Transverse colon (tissue), 4 donors: Measurements from ENCODE around the gene PDZD8. TPM values are rescaled to one million over a fixed set of nuclear protein-coding genes. Genes with fewer than 3 reads are reported as not detected.

Experiments used
- DNase-seq: peaks from one replicate; pipeline ENCODE4 v3.0.0-alpha.2; 2019
- H3K27ac ChIP-seq, 4 donors: fragments of 200-600 bp; sonication (generic); 2 replicates each; pipeline ENCODE4 v1.5.1; 2016 to 2018; ENCODE audit warnings: inconsistent platforms in 4 of 4
- H3K27me3 ChIP-seq: fragments of 200-600 bp; sonication (generic); 2 replicates; pipeline ENCODE4 v1.5.1; 2017; ENCODE audit warnings: inconsistent platforms
- H3K36me3 ChIP-seq, 4 donors: fragments of 200-600 bp; sonication (generic); 2 replicates each; pipeline ENCODE4 v1.5.1; 2017 to 2019; ENCODE audit warnings: inconsistent platforms in 4 of 4
- H3K4me1 ChIP-seq, 4 donors: fragments of 200-600 bp; sonication (generic); 2 replicates each; pipeline ENCODE4 v1.5.1; 2017 to 2020; ENCODE audit warnings: inconsistent platforms in 4 of 4
- H3K4me3 ChIP-seq, 4 donors: fragments of 200-600 bp; sonication (generic); 1 replicate in 1 of 4; 2 replicates in 3 of 4; pipeline versions ENCODE4 v1.5.1 to v1.6.1; 2017 to 2019; ENCODE audit warnings: inconsistent platforms in 4 of 4
- H3K9me3 ChIP-seq, 2 donors: fragments of 200-600 bp; sonication (generic); 2 replicates each; pipeline ENCODE4 v1.5.1; 2017 to 2019; ENCODE audit warnings: inconsistent platforms in 2 of 2
- CTCF ChIP-seq, 5 experiments: fragments of 200-600 bp in 3 of 5; fragments of 450-650 bp in 2 of 5; sonication (generic) in 3 of 5; IDR thresholded peaks; 1 replicate in 2 of 5; 2 replicates in 3 of 5; pipeline ENCODE4 v1.5.1; 2016 to 2017; ENCODE audit warnings: antibody characterized with exemption in 5 of 5, inconsistent platforms in 3 of 5, mild to moderate bottlenecking in 2 of 5, moderate library complexity in 1 of 5
- EP300 ChIP-seq: sonication (generic); formaldehyde crosslinking; IDR thresholded peaks from one replicate; pipeline ENCODE4 v1.6.1; 2017; ENCODE audit warnings: antibody characterized with exemption, low read depth
- POLR2A ChIP-seq: fragments of 450-650 bp; IDR thresholded peaks from one replicate; pipeline ENCODE4 v1.6.1; 2016; ENCODE audit warnings: antibody characterized with exemption, mild to moderate bottlenecking, moderate library complexity
- POLR2AphosphoS5 ChIP-seq, 3 donors: sonication (generic); formaldehyde crosslinking; IDR thresholded peaks; one replicate each; pipeline ENCODE4 v1.6.1; 2016; ENCODE audit warnings: antibody characterized with exemption in 3 of 3
- WGBS, 2 donors: methylation state at CpG; one replicate each; pipeline ENCODE4 v1.1.5; 2018; ENCODE audit warnings: low coverage in 1 of 2; 5-methylcytosine and 5-hydroxymethylcytosine counted together
- in situ Hi-C, 4 donors: fragments of 200-750 bp; cut with MboI; loops; one replicate each; pipeline versions ENCODE4 v1.15.0 to v1.15.1; 2017; ENCODE audit warnings: low sequenced_read_pairs in 3 of 4, low pct_ligation_motif_present in 1 of 4, low pct_unique_long_range_greater_than_20kb in 1 of 4
- intact Hi-C: fragments of 100-400 bp; cut with DNase I; formaldehyde crosslinking; loops from one replicate; pipeline ENCODE4 v1.15.1; 2023; ENCODE audit warnings: low total_unique reads
- total RNA-seq, 4 donors: library from RNA; depleted of rRNA; stranded (reverse); fragments of >200 nt; gene quantifications; one replicate each; pipeline ENCODE4 v1.1.0, GENCODE V29; 2016

Gene PDZD8
- total RNA-seq, 4 donors from 2014 or later, result 36.7 to 48.6 (median 40.9) TPM

GRCh38 chr10:117277675-117278074, 97.6 kb downstream of the PDZD8 start:
- no peak for TF ChIP-seq EP300
- no peak for TF ChIP-seq CTCF (IDR thresholded peaks at IDR 0.05)
- no peak for TF ChIP-seq POLR2A
- no peak for TF ChIP-seq POLR2AphosphoS5 (IDR thresholded peaks at IDR 0.05)
- intact Hi-C loops, result no loop called here
- in situ Hi-C loops, result no loop called here
- no peak overlapping the region for H3K27ac ChIP-seq
- H3K4me1 ChIP-seq, result no peaks in the 10 kb centered on the region
- H3K36me3 ChIP-seq, result no peaks in the 10 kb centered on the region
- H3K27me3 ChIP-seq, result no peaks in the 10 kb centered on the region
- H3K9me3 ChIP-seq, result no peaks in the 10 kb centered on the region
- 72 to 74% methylated on average over 2 of the region's 2 CpGs for WGBS, 2 donors
- DNase-seq, result no peak
- H3K4me3 ChIP-seq, result no peak overlapping the region

GRCh38 chr10:117275121-117275520, 100.1 kb downstream of the PDZD8 start:
- H3K4me1 ChIP-seq, result no peaks in the 10 kb centered on the region
- 64 to 78% methylated on average over 3 of the region's 3 CpGs for WGBS, 2 donors
- no peak for TF ChIP-seq POLR2AphosphoS5 (IDR thresholded peaks at IDR 0.05)
- no peak for TF ChIP-seq EP300
- TF ChIP-seq CTCF (IDR thresholded peaks at IDR 0.05), result no peak
- no peak for TF ChIP-seq POLR2A
- in situ Hi-C loops (no loop called here), intact Hi-C loops (no loop called here)
- H3K36me3 ChIP-seq, result no peaks in the 10 kb centered on the region
- H3K4me3 ChIP-seq, result no peak overlapping the region
- no peak overlapping the region for H3K27ac ChIP-seq
- H3K27me3 ChIP-seq, result no peaks in the 10 kb centered on the region
- no peak for DNase-seq
- no peaks in the 10 kb centered on the region for H3K9me3 ChIP-seq

GRCh38 chr10:117274509-117274908, 100.7 kb downstream of the PDZD8 start:
- TF ChIP-seq POLR2AphosphoS5 (IDR thresholded peaks at IDR 0.05), result no peak
- no peak for TF ChIP-seq POLR2A
- TF ChIP-seq EP300, result no peak
- TF ChIP-seq CTCF (IDR thresholded peaks at IDR 0.05), result no peak
- Histone ChIP-seq H3K27me3 (no peaks in the 10 kb centered on the region), H3K4me3 (no peak overlapping the region), H3K4me1 (no peaks in the 10 kb centered on the region), H3K36me3 (no peaks in the 10 kb centered on the region), H3K9me3 (no peaks in the 10 kb centered on the region), H3K27ac (no peak overlapping the region)
- DNase-seq, result no peak
- intact Hi-C loops (no loop called here), in situ Hi-C loops (no loop called here)
- WGBS, 2 donors, result 94 to 100% methylated on average over 1 to 5 of the region's 5 CpGs

- DNase-seq, result no peak
- H3K4me1 ChIP-seq, result no peaks in the 10 kb centered on the region
- 98 to 100% methylated on average over 3 of the region's 3 CpGs for WGBS, 2 donors
- H3K9me3 ChIP-seq, result no peaks in the 10 kb centered on the region
- no peak for TF ChIP-seq POLR2A
- TF ChIP-seq POLR2AphosphoS5 (IDR thresholded peaks at IDR 0.05), result no peak
- no peak for TF ChIP-seq EP300
- no peak for TF ChIP-seq CTCF (IDR thresholded peaks at IDR 0.05)
- intact Hi-C loops (no loop called here), in situ Hi-C loops (no loop called here)
- H3K4me3 ChIP-seq, result no peak overlapping the region
- H3K36me3 ChIP-seq, result no peaks in the 10 kb centered on the region
- no peak overlapping the region for H3K27ac ChIP-seq
- no peaks in the 10 kb centered on the region for H3K27me3 ChIP-seq
Measured at GRCh38 chr10:117273980-117274379, 101.3 kb downstream of the PDZD8 start.
